Measurements from ENCODE around the gene GNAI1.

- TF ChIP-seq CTCF (IDR thresholded peaks at IDR 0.05; ENCODE audit: low read depth, low read length, poor library complexity, severe bottlenecking) (no peak), EZH2phosphoT487 (IDR thresholded peaks at IDR 0.05; ENCODE audit: borderline replicate concordance, low read length) (no peak)
Observed at GRCh38 chr7:80257756-80258155, 123.1 kb downstream of the GNAI1 start.
